ENCODE measurements around the gene COLEC11. TPM values are rescaled to one million over a fixed set of nuclear protein-coding genes. Genes with fewer than 3 reads are reported as not detected.

The COLEC11 gene
- total and polyA plus RNA-seq, 8 donors, result 2.0 to 9.9 (median 3.3) TPM; not detected in 3

DNA sequence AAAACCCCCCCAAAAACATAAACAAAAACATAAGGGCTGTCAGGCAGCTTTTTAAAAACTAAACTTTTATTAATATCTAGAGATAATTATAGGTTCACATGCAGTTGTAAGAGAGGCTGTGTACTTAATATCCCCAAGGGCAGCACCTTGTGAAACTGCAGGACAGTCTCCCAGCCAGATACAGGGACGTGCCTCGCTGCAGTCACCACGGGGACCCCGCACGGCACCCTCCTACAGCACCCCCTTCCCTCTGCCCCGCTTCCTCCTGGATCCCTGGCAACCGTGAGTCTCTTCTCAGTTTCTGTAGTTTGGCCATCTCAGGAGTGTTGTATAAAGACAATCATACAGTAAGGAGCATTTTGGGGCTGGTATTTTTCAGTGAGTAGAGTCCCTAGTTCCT is 6.8 kb upstream of the COLEC11 start:
- no peak for DNase-seq
- peaks cover 10 to 12% (median 12%) of the 10 kb centered on the region in 4 donors for H3K36me3 ChIP-seq
- H3K9me3 ChIP-seq, result no peaks in the 10 kb centered on the region
- intact Hi-C loops (cut with DNase I; ENCODE audit: low total_unique reads), result no loop called here
- 81 to 95% (median 93%) methylated on average over 7 of the region's 7 CpGs for WGBS, 5 donors
- H3K4me3 ChIP-seq, result no peak overlapping the region
- H3K4me1 ChIP-seq, result peaks cover 19 to 39% (median 21%) of the 10 kb centered on the region in 4 donors
- no peak overlapping the region for H3K27ac ChIP-seq
- no peaks in the 10 kb centered on the region for H3K27me3 ChIP-seq
- no peak for TF ChIP-seq EP300 (IDR thresholded peaks at IDR 0.05)
- TF ChIP-seq POLR2A (IDR thresholded peaks at IDR 0.05), result no peak
- TF ChIP-seq POLR2AphosphoS5 (IDR thresholded peaks at IDR 0.05), result no peak
- TF ChIP-seq, protein P1, sequence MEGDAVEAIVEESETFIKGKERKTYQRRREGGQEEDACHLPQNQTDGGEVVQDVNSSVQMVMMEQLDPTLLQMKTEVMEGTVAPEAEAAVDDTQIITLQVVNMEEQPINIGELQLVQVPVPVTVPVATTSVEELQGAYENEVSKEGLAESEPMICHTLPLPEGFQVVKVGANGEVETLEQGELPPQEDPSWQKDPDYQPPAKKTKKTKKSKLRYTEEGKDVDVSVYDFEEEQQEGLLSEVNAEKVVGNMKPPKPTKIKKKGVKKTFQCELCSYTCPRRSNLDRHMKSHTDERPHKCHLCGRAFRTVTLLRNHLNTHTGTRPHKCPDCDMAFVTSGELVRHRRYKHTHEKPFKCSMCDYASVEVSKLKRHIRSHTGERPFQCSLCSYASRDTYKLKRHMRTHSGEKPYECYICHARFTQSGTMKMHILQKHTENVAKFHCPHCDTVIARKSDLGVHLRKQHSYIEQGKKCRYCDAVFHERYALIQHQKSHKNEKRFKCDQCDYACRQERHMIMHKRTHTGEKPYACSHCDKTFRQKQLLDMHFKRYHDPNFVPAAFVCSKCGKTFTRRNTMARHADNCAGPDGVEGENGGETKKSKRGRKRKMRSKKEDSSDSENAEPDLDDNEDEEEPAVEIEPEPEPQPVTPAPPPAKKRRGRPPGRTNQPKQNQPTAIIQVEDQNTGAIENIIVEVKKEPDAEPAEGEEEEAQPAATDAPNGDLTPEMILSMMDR (IDR thresholded peaks at IDR 0.05), result no peak

DNA sequence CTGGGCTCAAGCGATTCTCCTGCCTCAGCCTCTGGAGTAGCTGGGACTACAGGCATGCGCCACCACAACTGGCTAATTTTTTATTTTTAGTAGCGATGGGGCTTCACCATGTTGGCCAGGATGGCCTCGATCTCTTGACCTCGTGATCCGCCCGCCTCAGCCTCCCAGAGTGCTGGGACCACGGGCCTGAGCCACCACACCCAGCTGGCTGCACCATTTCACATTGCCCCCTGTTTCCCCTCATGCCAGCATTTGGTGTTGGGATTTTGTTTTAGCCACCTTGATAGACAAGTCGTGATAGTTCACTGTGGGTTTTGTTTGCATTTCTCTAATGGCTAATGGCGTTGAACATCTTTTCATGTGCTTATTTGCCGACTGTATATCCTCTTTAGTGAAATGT is 5.8 kb upstream of the COLEC11 start:
- H3K4me1 ChIP-seq, result peaks cover 19 to 37% (median 20%) of the 10 kb centered on the region in 4 donors
- peaks cover 2 to 7% (median 4%) of the 10 kb centered on the region in 4 donors for H3K36me3 ChIP-seq
- no peak overlapping the region for H3K4me3 ChIP-seq
- no peaks in the 10 kb centered on the region for H3K27me3 ChIP-seq
- no peak overlapping the region for H3K27ac ChIP-seq
- TF ChIP-seq, protein P1 (IDR thresholded peaks at IDR 0.05), result no peak
- TF ChIP-seq POLR2AphosphoS5 (IDR thresholded peaks at IDR 0.05), result no peak
- no peak for TF ChIP-seq EP300 (IDR thresholded peaks at IDR 0.05)
- intact Hi-C loops (cut with DNase I; ENCODE audit: low total_unique reads), result no loop called here
- DNase-seq, result no peak
- 87 to 94% (median 90%) methylated on average over 11 of the region's 11 CpGs for WGBS, 5 donors
- no peaks in the 10 kb centered on the region for H3K9me3 ChIP-seq

DNA sequence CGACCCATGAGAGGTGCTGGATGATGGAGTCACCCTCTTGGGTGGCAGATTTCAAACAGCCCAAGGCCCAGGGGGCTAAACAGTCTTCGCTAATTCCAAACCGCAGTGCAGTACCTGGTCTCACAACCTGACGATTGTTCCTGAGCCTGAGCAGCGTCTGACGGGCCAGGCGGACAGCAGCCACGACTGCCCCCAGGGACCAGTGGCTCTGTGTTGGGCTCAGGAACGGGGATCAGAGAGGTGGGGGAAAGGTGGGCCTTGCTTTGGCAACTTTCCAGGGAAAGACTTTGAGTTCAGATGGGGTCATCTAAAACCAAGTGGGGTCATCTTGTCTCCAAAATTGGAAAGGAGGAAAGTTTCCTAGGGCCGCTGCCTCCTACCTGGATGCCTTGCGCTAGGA is 492 bp downstream of the COLEC11 start:
- no peak overlapping the region for H3K27ac ChIP-seq
- no peaks in the 10 kb centered on the region for H3K36me3 ChIP-seq
- H3K9me3 ChIP-seq, result no peaks in the 10 kb centered on the region
- DNase-seq, result no peak
- intact Hi-C loops (cut with DNase I; ENCODE audit: low total_unique reads), result no loop called here
- 89 to 95% (median 94%) methylated on average over 10 to 11 of the region's 11 CpGs for WGBS, 5 donors
- peaks cover 0 to 13% (median 0%) of the 10 kb centered on the region in 3 donors for H3K27me3 ChIP-seq
- no peak overlapping the region for H3K4me3 ChIP-seq
- TF ChIP-seq POLR2A (IDR thresholded peaks at IDR 0.05) (no peak), POLR2AphosphoS5 (IDR thresholded peaks at IDR 0.05) (no peak)
- peaks cover 0 to 7% (median 0%) of the 10 kb centered on the region in 4 donors for H3K4me1 ChIP-seq

DNA sequence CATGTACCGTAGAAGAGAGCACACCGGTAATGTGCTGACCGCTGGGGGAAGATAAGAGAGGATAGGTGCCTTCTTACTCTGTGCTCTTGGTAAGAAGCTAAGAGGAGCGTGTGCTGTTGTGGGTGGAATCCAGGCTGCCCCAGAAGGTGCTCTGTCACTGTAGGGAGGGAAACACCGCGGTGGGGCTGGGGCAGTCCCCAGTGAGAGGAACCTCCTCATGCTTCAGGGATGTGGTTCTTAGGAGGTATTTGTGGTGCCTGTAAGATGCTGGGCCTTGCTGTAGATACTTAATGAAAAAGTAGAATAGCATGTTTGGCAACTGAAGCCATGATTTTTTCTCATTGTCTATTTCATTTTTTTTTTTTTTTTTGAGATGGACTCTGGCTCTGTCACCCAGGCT is 1.1 kb downstream of the COLEC11 start:
- no peak for DNase-seq
- WGBS, 5 donors, result 84 to 92% (median 87%) methylated on average over 6 of the region's 6 CpGs
- H3K27ac ChIP-seq, result no peak overlapping the region
- H3K36me3 ChIP-seq, result no peaks in the 10 kb centered on the region
- H3K9me3 ChIP-seq, result no peaks in the 10 kb centered on the region
- H3K27me3 ChIP-seq, result peaks cover 0 to 13% (median 0%) of the 10 kb centered on the region in 3 donors
- no peak overlapping the region for H3K4me3 ChIP-seq
- intact Hi-C loops (cut with DNase I; ENCODE audit: low total_unique reads), result no loop called here
- TF ChIP-seq EP300 (IDR thresholded peaks at IDR 0.05) (no peak), POLR2AphosphoS5 (IDR thresholded peaks at IDR 0.05) (no peak), POLR2A (IDR thresholded peaks at IDR 0.05) (no peak)
- TF ChIP-seq, protein P1 (IDR thresholded peaks at IDR 0.05), result no peak
- H3K4me1 ChIP-seq, result peaks cover 0 to 7% (median 0%) of the 10 kb centered on the region in 4 donors

DNA sequence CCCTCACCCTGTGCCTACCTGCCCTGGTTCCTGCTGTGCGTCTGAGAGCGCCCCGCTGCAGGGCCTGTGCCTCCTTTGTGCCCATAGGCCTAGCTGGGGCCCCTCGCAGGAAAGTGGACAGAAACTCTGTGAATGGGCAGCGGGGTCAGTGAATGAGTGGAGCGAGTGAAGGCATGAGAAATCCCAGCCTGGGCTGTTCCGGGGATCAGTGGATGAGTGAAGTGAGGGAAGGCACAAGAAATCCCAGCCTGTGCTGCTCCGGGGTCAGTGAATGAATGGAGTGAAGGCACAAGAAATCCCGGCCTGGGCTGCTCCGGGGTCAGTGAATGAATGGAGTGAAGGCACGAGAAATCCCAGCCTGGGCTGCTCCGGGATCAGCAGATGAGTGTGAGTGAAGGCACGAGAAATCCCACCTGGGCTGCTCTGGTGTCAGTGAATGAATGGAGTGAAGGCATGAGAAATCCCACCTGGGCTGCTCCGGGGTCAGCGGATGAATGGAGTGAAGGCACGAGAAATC is 2.0 kb downstream of the COLEC11 start:
- Histone ChIP-seq H3K36me3 (no peaks in the 10 kb centered on the region), H3K27ac (no peak overlapping the region), H3K4me1 (peaks cover 0 to 7% (median 0%) of the 10 kb centered on the region in 4 donors), H3K9me3 (no peaks in the 10 kb centered on the region), H3K27me3 (peaks cover 0 to 13% (median 0%) of the 10 kb centered on the region in 3 donors), H3K4me3 (no peak overlapping the region)
- WGBS, 5 donors, result 84 to 96% (median 90%) methylated on average over 16 of the region's 16 CpGs
- DNase-seq, result no peak
- intact Hi-C loops (cut with DNase I; ENCODE audit: low total_unique reads), result no loop called here
- no peak for TF ChIP-seq POLR2AphosphoS5 (IDR thresholded peaks at IDR 0.05)
- TF ChIP-seq EP300 (IDR thresholded peaks at IDR 0.05), result no peak
- no peak for TF ChIP-seq POLR2A (IDR thresholded peaks at IDR 0.05)
- TF ChIP-seq, protein P1 (IDR thresholded peaks at IDR 0.05), result no peak
